ENCODE data around the gene RBFA.

GRCh38 chr18:80034852-80035406, 695 bp downstream of the RBFA start:
- no peak for TF ChIP-seq POLR2A (IDR thresholded peaks at IDR 0.05)
- no peak for TF ChIP-seq CTCF (IDR thresholded peaks at IDR 0.05)

Measured in uterus (tissue), 2 donors.